DMS114 treated with DMSO at 0.1 percent for 48 hours (cell line): ENCODE measurements around the gene FKBP8.

Source experiments
- DNase-seq: peaks from one replicate; lab custom pipeline; 2025; ENCODE audit not compliant: unreplicated experiment; lab: John Stamatoyannopoulos, UW

Gene FKBP8

DNA sequence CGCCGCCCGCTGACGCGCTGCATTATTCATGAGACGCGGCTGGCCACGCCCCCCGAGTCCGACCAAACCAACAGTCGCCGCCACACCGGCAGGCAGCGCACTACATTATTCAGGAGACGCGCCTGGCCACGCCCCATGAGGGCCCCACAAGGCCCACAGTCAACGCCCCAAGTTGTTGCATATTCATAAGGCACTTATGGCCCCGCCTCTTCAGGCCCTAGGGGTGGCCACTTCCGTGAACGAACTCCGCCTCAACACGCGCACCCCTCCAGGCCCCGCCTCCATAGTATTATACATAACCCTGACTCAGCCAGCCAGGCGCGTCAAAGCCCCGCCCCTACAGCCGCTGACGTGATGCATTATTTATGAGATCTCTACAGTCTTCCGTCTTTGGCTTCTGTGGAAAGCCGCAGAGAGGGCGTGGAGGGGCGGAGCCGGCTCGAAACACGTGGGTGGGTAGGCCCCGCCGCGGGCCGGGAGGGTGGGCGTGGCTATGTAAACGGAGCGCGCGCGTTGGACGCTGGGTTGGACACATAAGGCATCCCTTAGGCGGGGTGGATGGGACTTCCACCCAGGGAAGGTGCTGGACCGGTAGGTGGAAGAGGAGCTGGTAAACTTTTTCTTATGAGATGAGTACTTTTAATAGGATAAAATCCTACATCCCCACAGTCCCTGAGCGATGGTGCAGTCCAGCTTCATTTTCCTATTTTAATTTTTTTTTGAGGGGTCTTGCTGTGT, 21.1 kb downstream of the FKBP8 start:
- peak; percentile 100 for DNase-seq

GRCh38 chr19:18521692-18522123, 21.7 kb downstream of the FKBP8 start, which contains the start of gene ELL:
Gene ELL (minus strand): TSS chr19:18522070. CDS start chr19:18522055, 15 bp downstream.
- no peak for DNase-seq

DNA sequence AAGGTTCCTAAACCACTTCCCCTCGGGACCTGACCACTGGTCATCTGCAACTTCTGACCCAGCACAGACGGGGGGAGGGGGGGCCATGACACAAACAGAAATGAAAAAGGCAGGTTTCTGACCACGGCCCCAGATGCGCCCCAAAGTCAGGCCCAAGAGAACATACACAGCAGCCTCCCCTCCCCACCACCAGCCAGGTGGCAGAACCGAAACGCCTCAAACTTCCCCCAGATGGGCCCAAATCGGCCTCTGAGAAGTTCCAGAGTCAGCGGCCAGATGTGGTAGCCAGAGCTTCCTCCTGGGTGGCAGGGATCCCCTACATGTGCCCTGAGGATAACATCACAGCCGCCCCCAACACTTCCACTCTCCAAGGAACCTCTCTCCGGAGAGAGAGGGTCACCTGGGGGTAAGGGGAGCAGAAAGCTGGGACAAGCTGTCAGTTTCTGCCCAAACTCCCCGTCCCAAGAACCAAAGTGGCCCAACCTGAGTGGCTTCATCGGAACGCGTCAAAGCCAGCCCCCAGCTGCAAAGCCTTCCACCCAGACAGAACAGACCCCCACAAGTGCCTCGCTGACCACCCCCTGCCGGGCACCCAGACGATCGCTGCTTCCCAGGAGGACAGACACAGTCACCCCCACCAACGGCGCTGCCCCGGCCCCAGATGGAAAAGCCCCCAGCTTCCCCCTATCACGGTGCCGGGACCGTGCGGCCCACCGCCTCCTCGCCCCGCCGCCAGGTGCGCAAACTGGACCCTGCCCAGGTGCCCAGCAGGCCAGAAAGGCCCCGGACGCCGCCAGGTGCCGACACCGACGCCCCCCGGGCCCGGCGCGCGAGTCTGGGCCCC, 22.3 kb downstream of the FKBP8 start:
- no peak for DNase-seq

- peak; percentile 49 for DNase-seq
Observed at GRCh38 chr19:18519962-18520847, 23.2 kb downstream of the FKBP8 start.

- no peak for DNase-seq
Observed at GRCh38 chr19:18518639-18519038, 24.7 kb downstream of the FKBP8 start.

GRCh38 chr19:18517606-18518005, 25.8 kb downstream of the FKBP8 start:
- no peak for DNase-seq

- no peak for DNase-seq
Observed at GRCh38 chr19:18515959-18516358, 27.4 kb downstream of the FKBP8 start.

GRCh38 chr19:18514800-18515682, 28.3 kb downstream of the FKBP8 start:
- no peak for DNase-seq

DNA sequence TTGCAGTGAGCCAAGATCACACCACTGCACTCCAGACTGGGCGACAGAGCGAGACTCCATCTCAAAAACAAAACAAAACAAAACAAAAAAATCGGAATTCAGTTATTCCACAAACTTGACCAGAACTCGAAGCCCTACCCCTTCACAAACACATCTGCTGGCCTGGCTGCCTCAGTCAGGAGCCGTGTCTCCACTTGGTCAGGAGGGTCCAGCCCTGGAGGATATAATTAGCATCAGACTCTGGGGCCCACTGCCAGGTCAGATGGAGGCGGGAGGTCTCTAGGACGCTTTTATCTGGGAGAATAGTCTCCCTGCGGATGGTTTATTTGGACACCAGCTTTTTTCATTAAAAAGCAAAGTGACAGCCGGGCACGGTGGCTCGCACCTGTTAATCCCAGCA, 29.5 kb downstream of the FKBP8 start:
- DNase-seq: no peak

DNA sequence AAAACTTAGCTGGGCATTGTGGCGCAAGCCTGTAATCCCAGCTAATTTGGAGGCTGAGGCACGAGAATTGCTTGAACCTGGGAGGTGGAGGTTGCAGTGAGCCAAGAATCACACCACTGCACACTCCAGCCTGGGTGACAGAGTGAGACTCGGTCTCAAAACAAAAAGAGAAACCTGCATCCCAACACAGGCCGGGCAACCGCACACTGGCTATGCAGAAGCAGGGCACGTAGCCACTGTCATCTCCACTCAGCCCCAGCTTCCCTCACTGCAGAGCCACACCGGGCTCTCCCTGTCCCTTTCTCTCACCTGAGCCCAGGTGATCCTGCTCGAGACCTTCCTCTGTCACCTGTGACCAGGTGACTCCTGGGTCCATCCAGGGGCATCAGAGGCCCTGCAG, 33.2 kb downstream of the FKBP8 start:
- DNase-seq: no peak

- no peak for DNase-seq
Observed at GRCh38 chr19:18508585-18508984, 34.8 kb downstream of the FKBP8 start.

DNA sequence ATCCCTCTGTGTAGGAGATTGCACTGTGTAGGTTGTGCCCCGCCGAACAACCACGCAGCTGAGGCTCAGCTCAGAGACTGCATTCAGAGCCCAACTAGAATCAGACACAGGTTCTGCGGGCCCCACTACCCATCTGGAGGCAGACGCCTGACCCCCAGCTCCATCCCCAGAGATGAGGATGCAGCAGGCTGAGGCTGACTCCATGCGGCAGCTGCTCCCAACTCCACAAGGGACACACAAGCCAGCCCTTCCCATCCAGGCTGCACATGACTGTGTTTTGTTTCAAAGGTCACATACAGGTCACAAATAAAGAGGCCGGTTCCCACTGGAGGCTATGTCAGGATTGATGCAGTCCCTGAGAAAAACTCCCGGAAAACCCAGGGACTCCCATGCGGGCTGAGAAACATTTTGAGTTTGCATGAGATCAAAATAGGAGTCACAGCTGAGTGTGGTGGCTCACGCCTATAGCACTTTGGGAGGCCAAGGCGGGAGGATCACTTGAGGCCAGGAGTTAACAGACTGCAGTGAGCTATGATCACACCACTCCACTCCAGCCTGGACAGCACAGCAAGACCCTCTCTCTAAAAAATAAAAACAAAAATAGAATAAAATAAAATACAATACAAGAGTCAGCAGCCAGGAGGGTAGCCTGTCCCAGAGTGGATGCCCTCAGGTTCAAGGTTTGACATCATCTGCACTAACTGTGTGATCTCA, 35.5 kb downstream of the FKBP8 start:
- DNase-seq: no peak

DNA sequence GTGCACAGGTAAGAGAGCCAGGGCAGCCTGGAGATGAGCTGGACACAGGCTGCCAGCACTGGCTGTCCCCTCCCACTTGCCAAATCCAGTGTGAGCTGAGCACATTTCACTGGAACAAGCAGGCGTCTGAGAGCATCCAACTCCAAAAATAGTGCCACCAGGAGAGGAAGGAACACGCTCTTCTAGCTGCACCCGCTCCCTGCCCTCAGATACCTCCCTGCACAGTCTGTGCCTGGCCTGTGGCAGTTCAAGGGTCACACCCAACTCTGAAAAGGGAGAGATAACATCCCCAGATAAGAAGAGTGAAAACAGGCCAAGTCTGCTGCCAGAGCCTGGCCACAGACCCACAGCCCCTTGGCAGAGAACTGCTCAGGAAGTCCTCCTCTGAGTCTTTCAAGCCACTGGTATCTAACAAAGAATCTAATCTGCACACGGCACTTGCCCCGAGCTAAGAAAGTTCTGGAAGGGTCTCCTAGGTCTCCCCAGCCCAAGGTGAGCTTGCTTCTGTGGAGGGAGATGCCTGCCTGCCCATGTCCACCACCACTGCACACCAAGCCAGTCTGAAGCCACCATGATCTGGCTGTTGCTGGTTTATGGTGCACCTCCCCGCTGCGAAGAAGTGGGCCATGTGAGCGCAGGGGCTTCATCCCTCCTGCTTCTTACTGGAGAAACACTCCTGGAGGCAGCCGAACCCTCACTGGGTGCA, 36.2 kb downstream of the FKBP8 start:
- no peak for DNase-seq

DNA sequence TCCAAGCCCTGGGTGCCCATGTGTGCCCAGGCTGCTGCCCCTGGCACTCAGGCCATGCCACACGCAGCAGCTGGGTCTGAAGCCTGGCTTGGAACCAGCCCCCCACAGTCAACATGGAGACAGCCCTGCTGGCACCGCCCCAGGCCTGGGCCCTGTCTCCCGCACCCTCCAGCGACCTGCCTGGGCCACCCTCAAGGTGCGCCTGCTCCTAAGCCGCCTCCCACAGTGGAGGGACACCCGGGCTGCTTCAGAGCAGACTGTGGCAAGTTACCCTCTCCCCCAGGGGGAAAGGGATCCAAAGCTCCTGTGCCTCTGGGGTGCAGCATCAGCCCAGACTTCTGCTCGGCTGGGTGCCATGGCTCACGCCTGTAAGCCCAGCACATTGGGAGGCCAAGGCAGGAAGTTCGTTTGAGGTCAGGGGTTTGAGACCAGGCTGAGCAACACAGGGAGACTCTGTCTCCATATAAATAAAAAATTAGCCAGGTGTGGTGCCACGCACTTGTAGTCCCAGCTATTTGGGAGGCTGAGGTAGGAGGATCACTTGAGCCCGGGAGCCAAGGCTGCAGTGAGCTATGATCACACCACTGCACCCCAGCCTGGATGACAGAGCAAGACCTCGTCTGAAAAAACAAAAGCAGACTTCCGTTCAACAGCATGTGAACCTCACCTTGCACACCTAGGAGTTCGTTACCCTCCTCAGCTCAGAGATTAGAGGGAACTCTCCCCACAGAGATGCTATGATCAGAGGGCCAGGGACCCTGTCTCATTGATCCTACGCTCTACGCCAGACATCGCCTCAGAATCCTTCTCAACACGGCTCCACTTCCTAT, 37.1 kb downstream of the FKBP8 start:
- no peak for DNase-seq

- DNase-seq: no peak
Observed at GRCh38 chr19:18504886-18505610, 38.3 kb downstream of the FKBP8 start.

GRCh38 chr19:18503971-18504885, 39.1 kb downstream of the FKBP8 start:
- DNase-seq: no peak
